HepG2 (cell line): ENCODE data around the gene EEF1E1. TPM values are rescaled to one million over a fixed set of nuclear protein-coding genes. Genes with fewer than 3 reads are reported as not detected.

Experiments used
- GPN1 ChIP-seq: sonication (generic); formaldehyde crosslinking; IDR thresholded peaks from 2 replicates; pipeline ENCODE4 v1.5.1; 2020; ENCODE audit warnings: missing genetic modification reagents, borderline replicate concordance
- MEIS1 ChIP-seq: sonication (generic); formaldehyde crosslinking; IDR thresholded peaks from 2 replicates; pipeline ENCODE4 v1.9.0; 2021; ENCODE audit warnings: mild to moderate bottlenecking, missing genetic modification reagents, moderate library complexity, borderline replicate concordance
- NFIC ChIP-seq: IDR thresholded peaks from 2 replicates; pipeline ENCODE4 v1.6.1; 2012; ENCODE audit warnings: mild to moderate bottlenecking, low read length, inconsistent platforms
- NR2F6 ChIP-seq, 2 experiments: IDR thresholded peaks; 2 replicates each; pipeline ENCODE4 v1.6.1; 2016; ENCODE audit warnings: antibody characterized with exemption in 1 of 2, mild to moderate bottlenecking in 1 of 2
- PRDM10 ChIP-seq: sonication (generic); formaldehyde crosslinking; IDR thresholded peaks from 2 replicates; pipeline ENCODE4 v1.4.0; 2020; ENCODE audit warnings: low read depth, missing genetic modification reagents
- TP53 ChIP-seq: sonication (generic); formaldehyde crosslinking; conservative IDR thresholded peaks from 2 replicates; pipeline ENCODE4 v1.4.0; 2020; ENCODE audit warnings: missing genetic modification reagents
- TRIM24 ChIP-seq: sonication (generic); formaldehyde crosslinking; IDR thresholded peaks from 2 replicates; pipeline ENCODE4 v1.8.0; 2022; ENCODE audit warnings: mild to moderate bottlenecking, missing genetic modification reagents
- ZBTB3 ChIP-seq: sonication (generic); formaldehyde crosslinking; IDR thresholded peaks from 2 replicates; pipeline ENCODE4 v1.4.0; 2020; ENCODE audit warnings: low read depth, mild to moderate bottlenecking, moderate library complexity, missing genetic modification reagents, borderline replicate concordance
- ZNF251 ChIP-seq: sonication (generic); formaldehyde crosslinking; IDR thresholded peaks from 2 replicates; pipeline ENCODE4 v1.9.0; 2021; ENCODE audit warnings: mild to moderate bottlenecking, missing genetic modification reagents
- ZNF629 ChIP-seq: sonication (generic); formaldehyde crosslinking; conservative IDR thresholded peaks from 2 replicates; pipeline ENCODE4 v1.5.0; 2020; ENCODE audit warnings: missing genetic modification reagents
- polyA plus RNA-seq, 8 experiments: library from polyadenylated mRNA; depleted of rRNA in 3 of 8; stranded (reverse) in 7 of 8; unstranded in 1 of 8; fragments of >200 nt; fragmentation: Illumina TruSeq in 4 of 8; extraction: Trizol in 4 of 8; gene quantifications; 2 replicates each; pipeline versions ENCODE4 v1.2.1 to v1.2.3, GENCODE V29; 2011 to 2016; ENCODE audit warnings: low read depth in 4 of 8, missing spikeins in 1 of 8, mixed read lengths in 1 of 8; ENCODE audit not compliant: insufficient read depth in 1 of 8
- total RNA-seq, 5 experiments: library from RNA; depleted of rRNA; stranded (reverse); fragments of >200 nt; fragmentation: Illumina TruSeq; extraction: Trizol; gene quantifications; 2 replicates each; pipeline ENCODE4 v1.2.3, GENCODE V29; 2016; ENCODE audit warnings: low read depth in 1 of 5
- TF ChIP-seq, protein P1 (sequence below): sonication (generic); formaldehyde crosslinking; IDR thresholded peaks from 2 replicates; pipeline ENCODE4 v1.4.0; 2020; ENCODE audit warnings: missing genetic modification reagents, borderline replicate concordance

Gene EEF1E1
- total and polyA plus RNA-seq, 2 of the 13 experiments (the other 11 are each of a cell fraction or from before 2014, with no cell fraction given) = 128 to 188 TPM

- TF ChIP-seq, protein P1, sequence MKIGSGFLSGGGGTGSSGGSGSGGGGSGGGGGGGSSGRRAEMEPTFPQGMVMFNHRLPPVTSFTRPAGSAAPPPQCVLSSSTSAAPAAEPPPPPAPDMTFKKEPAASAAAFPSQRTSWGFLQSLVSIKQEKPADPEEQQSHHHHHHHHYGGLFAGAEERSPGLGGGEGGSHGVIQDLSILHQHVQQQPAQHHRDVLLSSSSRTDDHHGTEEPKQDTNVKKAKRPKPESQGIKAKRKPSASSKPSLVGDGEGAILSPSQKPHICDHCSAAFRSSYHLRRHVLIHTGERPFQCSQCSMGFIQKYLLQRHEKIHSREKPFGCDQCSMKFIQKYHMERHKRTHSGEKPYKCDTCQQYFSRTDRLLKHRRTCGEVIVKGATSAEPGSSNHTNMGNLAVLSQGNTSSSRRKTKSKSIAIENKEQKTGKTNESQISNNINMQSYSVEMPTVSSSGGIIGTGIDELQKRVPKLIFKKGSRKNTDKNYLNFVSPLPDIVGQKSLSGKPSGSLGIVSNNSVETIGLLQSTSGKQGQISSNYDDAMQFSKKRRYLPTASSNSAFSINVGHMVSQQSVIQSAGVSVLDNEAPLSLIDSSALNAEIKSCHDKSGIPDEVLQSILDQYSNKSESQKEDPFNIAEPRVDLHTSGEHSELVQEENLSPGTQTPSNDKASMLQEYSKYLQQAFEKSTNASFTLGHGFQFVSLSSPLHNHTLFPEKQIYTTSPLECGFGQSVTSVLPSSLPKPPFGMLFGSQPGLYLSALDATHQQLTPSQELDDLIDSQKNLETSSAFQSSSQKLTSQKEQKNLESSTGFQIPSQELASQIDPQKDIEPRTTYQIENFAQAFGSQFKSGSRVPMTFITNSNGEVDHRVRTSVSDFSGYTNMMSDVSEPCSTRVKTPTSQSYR = no peak
- 0 out of 2 replicates have a peak, but pooled peaks have one; percentile 27 for TF ChIP-seq ZBTB3 (CRISPR knock-in tag)
- peak; percentile 76 for TF ChIP-seq NR2F6 (IDR thresholded peaks at IDR 0.05)
- TF ChIP-seq NR2F6 (CRISPR knock-in tag; IDR thresholded peaks at IDR 0.05) = peak; percentile 55; the same call in 1 of the 2 replicates
- no peak for TF ChIP-seq TP53 (CRISPR knock-in tag)
- TF ChIP-seq NFIC = peak; percentile 84; the same call in 1 of the 2 replicates
- TF ChIP-seq ZNF629 (CRISPR knock-in tag) = 0 out of 2 replicates have a peak, but pooled peaks have one; percentile 10
- TF ChIP-seq PRDM10 = 0 out of 2 replicates have a peak, but pooled peaks have one; percentile 33
- peak; percentile 65; the same call in 1 of the 2 replicates for TF ChIP-seq MEIS1 (CRISPR knock-in tag)
- no peak for TF ChIP-seq ZNF251
- TF ChIP-seq GPN1 = no peak
- peak; percentile 93 for TF ChIP-seq TRIM24 (CRISPR knock-in tag)
These were observed 35.2 kb upstream of the EEF1E1 start (continued) for GRCh38 chr6:8137529-8137939.
